Measurements from ENCODE around the gene PAQR4. TPM values are rescaled to one million over a fixed set of nuclear protein-coding genes. Genes with fewer than 3 reads are reported as not detected.

PAQR4 gene
- total RNA-seq, 1 donor from 2014 or later, result 11.4 TPM

DNA sequence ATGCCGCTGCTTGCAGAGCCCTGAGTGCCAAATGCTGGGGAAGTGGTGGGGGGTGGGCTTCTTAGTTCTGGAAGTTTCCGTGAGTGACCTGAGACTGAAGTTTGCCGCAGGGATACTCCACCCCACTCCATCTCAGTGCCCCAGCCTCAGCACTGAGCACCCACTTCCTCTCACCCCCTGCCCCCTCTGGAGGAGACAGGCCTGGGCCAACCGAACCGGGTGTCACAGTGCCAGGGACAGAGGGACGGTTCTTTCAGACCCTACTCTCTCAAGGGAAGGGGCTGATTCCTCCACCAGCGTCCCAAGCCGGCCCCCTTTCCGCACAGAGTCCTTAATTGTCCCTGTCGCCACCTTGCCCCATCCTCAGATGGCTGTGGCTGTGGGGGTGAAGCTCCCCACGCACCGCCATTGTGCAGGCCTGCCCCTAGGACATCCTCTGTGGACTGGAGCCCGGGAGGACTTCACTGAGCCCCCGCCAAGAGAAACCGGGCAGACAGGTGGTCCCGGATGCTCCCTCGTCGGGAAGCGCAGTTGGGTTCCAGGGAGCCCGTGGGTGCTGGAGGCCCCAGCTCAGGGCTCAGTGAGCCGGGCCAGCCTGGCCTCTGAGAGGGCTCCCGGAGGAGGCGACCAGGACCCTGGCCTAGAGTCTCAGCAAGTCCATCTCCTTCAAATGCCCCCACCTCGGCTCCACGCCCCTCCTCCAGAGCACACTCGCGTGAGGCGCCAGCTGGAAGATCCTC, 6.6 kb upstream of the PAQR4 start:
- intact Hi-C loops (cut with DNase I), result no loop called here
- DNase-seq (ENCODE audit: missing footprints), result no peak
- ATAC-seq, result no peak

DNA sequence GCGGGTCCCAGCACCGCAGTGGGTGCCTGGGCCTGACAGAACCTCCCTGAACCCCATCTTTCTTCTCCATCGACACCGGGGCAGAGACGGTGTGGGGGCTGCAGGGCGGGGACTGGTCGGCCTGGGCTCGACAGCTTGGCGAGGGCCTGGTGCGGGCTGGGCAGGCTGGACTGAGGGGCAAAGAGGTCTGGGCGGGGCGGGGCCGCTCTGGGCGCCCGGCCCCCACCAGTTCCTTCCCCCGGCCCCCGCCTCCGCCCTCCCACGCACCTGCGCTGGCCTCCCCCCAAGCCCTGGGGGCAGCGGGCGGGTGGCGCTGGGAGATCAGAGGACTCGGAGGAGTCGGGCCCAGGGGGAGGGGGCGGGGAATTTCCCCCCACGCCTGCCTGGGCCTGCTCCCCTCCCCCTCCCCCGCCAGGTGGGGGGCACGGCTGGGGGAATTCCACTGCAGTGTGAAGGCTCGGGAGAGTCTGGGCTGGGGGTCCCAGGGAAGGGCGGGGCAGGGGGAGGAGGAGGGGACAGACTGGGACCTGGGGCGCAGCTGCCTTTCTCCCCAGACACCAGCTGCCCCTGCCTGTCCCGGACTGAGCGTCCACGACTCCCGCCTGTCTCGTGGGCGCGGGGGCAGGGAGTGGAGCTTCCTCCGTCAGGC, 6.0 kb upstream of the PAQR4 start:
- intact Hi-C loops (cut with DNase I), result no loop called here
- DNase-seq (ENCODE audit: missing footprints) (no peak), ATAC-seq (no peak)

- no peak for DNase-seq (ENCODE audit: missing footprints)
- no peak for ATAC-seq
- intact Hi-C loops (cut with DNase I), result no loop called here
Observed at GRCh38 chr16:2963723-2964474, 5.2 kb upstream of the PAQR4 start, which contains the start of gene KREMEN2. Gene KREMEN2 (plus strand): TSS chr16:2964275. CDS start chr16:2964521, 246 bp downstream.

DNA sequence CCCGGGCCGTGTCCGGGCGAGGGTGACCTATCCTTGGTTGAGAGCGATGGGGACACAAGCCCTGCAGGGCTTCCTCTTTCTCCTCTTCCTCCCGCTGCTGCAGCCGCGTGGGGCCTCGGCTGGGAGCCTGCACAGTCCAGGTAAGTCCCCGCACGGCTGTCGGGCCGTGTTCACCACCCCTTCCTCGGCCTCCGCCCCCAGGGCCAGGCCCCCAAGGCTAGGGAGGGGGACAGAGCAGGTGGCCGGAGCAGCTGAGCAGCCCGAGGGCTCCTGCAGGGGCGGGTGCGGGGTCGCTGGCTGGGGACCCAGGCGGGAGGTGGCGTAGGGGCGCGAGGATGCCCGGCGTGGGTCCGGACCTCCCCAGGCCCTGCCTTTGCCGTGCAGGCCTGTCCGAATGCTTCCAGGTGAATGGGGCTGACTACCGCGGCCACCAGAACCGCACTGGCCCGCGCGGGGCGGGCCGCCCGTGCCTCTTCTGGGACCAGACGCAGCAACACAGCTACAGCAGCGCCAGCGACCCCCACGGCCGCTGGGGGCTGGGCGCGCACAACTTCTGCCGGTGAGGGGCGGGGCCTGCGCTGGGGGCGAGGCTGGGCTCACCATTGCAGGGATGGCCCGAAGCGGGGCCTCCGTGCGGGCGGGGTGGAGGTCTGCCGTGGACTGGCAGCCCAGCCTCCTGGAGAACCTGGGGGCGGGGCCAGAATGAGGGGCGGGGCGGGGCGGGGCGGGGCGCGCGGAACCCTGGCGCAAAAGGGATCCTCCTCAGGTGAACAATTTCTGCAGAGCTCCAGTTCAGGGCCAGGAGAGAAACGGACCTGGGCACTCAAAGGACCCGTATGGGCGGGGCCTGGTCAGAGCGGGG, 4.4 kb upstream of the PAQR4 start:
- intact Hi-C loops (cut with DNase I), result no loop called here
- ATAC-seq, result no peak
- DNase-seq (ENCODE audit: missing footprints), result no peak

GRCh38 chr16:2966043-2966807, 2.9 kb upstream of the PAQR4 start:
- intact Hi-C loops (cut with DNase I), result no loop called here
- no peak for ATAC-seq
- DNase-seq (ENCODE audit: missing footprints), result no peak

GRCh38 chr16:2966808-2967191, 2.3 kb upstream of the PAQR4 start:
- no peak for DNase-seq (ENCODE audit: missing footprints)
- intact Hi-C loops (cut with DNase I), result no loop called here
- ATAC-seq, result no peak

DNA sequence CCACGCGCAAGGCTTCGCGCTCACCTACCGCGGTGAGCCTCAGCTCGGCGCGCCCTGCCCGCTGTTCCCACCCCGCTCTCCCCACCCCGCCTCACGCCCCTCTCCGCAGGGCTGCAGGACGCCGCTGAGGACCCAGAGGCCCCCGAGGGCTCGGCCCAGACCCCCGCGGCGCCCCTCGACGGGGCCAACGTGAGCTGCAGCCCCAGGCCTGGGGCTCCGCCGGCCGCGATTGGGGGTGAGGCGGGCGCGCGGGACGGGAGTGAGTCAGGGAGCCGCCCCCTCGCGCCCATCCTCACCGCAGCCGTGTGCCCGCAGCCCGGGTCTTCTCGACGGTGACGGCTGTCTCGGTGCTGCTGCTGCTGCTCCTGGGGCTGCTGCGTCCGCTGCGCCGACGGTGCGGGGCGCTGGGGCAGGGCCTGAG, 1.9 kb upstream of the PAQR4 start:
- ATAC-seq (no peak), DNase-seq (ENCODE audit: missing footprints) (no peak)
- intact Hi-C loops (cut with DNase I), result no loop called here

DNA sequence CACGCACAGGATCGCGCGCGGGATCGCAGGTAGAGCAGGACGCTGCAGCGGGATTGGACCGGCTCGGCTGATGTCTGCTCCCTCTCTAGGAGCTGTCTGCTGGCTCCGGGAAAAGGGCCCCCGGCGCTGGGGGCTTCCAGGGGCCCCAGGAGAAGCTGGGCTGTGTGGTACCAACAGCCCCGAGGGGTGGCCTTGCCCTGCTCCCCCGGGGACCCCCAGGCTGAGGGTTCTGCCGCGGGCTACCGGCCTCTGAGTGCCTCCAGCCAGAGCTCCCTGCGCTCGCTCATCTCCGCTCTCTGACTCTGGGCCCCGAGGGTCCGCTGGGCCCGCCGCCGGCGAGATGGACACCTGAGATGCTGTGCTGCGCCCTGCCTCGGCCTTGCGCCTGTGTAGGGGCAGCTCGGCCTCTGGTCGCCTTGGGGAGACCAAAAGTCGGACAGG, 1.4 kb upstream of the PAQR4 start:
- intact Hi-C loops (cut with DNase I), result no loop called here
- ATAC-seq, result no peak
- no peak for DNase-seq (ENCODE audit: missing footprints)

DNA sequence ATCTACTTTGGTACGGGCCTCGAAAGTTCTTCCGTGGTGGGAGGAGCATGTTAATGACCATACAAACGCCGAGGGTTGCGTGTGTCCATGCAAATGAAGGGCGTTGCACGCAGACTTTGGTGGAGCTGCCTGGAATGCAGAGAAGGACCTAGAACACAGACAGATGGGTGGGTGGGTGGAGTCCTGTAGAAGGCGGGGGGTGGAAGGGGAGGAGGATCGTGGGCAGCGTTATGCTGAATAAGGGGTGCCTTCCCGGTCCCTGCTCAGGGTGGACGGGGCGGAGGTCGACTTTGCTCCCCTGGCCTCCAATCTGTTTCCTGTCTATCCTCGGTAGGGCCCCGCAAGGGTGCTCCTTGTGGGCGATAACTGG, 795 bp upstream of the PAQR4 start:
- ATAC-seq (no peak), DNase-seq (ENCODE audit: missing footprints) (no peak)
- intact Hi-C loops (cut with DNase I), result no loop called here

GRCh38 chr16:2969545-2970521, 685 bp downstream of the PAQR4 start:
- DNase-seq (ENCODE audit: missing footprints) (peak; percentile 84), ATAC-seq (peak; percentile 25)
- intact Hi-C loops (cut with DNase I), result no loop called here

GRCh38 chr16:2970563-2970962, 1.4 kb downstream of the PAQR4 start:
- ATAC-seq (no peak), DNase-seq (ENCODE audit: missing footprints) (no peak)
- intact Hi-C loops (cut with DNase I), result no loop called here

GRCh38 chr16:2971134-2971984, 2.2 kb downstream of the PAQR4 start:
- ATAC-seq (no peak), DNase-seq (ENCODE audit: missing footprints) (no peak)
- intact Hi-C loops (cut with DNase I), result no loop called here

DNA sequence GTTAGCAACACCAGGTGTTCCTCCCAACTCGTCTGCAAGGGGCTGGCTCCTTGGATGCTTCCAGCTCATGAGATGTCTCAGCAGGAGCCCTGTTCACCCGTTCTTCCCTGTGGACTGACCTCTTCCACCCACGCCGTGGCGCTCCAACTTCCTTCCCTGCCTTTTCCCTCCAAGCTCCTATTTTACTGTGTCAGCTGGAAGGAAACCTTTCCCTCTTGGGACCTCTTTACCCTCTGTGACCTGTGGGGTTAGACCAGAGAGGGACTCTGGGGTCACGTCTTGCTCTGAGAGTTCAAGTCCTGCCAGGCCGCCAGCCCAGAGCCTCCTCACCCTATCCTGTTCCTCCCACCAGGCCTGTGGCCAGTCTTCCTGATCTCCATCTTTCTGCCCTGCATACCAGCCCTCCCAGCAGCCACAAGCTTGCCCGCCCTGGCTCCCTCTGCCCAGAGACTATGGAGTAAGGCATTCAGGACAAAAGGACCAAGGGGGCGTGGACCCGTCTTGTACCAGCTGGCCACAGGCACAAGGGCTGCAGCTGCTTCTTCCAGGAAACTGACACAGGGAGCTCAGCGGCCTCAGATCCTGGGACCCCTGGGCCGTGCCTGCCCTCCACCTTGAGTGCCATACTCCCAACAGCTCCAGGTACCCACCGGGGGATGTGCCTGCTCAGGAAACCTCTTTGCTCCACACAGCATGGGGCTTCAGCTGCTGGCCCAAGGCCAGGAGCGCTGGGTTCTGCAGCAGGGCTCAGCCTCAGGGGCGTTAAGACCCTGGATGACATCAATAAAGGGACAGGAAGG, 3.0 kb downstream of the PAQR4 start:
- intact Hi-C loops (cut with DNase I), result no loop called here
- DNase-seq (ENCODE audit: missing footprints), result no peak

DNA sequence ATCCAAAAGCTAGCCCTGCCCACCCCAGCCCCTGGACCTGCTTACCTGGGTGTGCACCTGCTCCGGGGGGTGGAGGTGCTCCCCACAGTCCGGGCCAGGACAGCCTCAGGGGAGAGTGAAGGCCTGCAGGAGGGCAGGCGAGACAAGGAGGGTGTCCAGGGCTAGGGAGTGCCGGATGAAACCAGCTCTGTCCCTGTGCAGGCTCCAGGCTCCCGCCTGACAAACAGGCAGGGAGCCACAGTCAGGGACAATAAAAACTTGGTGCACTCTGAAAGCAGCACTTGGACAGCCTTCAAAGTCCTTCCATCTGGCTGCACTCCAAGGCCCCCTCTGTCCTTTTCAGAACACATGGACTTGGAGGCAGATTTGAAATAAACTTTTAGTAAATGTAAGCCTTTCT, 3.9 kb downstream of the PAQR4 start:
- intact Hi-C loops (cut with DNase I), result no loop called here
- ATAC-seq, result no peak
- DNase-seq (ENCODE audit: missing footprints), result no peak

More for the DNA sequence above, 3.0 kb downstream of the PAQR4 start:
- ATAC-seq, result no peak

- no peak for ATAC-seq
- intact Hi-C loops (cut with DNase I), result no loop called here
- no peak for DNase-seq (ENCODE audit: missing footprints)
Observed at GRCh38 chr16:2973605-2974318, 4.6 kb downstream of the PAQR4 start.
